GM21367 (cell line): Measurements from ENCODE around the gene SH3RF3.

ENCODE experiments used
- ATAC-seq: cut with Tn5 transposase; IDR thresholded peaks from one replicate; pipeline ENCODE4 v1.9.1; 2021; ENCODE audit not compliant: unreplicated experiment

Gene SH3RF3

GRCh38 chr2:109272461-109272860 lies 143.5 kb downstream of the SH3RF3 start:
- ATAC-seq: no peak

GRCh38 chr2:109275120-109276012 lies 146.4 kb downstream of the SH3RF3 start:
- no peak for ATAC-seq

- ATAC-seq: no peak
These were observed 148.4 kb downstream of the SH3RF3 start for GRCh38 chr2:109277406-109277805.

DNA sequence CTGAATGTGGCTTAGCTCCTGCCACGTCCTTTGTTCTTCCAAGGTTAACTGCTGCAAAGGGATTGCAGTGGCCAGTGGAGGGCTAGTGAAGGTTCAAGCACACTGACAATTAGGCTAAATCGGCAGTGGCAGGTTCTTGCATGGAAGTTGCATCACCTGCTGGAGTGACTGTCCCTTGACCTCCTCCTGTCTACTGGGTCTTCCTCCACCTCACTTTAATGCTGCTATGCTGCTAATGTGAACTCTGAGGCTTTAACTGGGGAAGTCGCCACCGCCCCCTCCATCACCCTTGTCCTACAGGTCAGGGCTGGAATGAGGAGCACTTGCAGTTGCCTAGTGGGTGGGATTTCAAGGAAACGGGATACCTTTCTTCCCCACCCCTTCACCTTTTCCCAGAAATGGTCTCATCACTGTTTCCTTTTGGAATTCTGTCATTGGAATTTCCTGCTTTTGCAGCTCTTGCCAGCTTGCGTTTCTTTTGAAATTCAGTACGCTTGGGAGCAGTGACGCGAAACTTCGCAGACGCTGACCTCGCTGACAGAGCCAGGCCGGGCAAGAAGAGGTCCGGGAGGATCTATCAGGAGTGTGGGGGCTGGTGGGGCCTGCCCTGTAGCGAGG lies 150.3 kb downstream of the SH3RF3 start:
- no peak for ATAC-seq

GRCh38 chr2:109280804-109281203 lies 151.8 kb downstream of the SH3RF3 start:
- no peak for ATAC-seq

DNA sequence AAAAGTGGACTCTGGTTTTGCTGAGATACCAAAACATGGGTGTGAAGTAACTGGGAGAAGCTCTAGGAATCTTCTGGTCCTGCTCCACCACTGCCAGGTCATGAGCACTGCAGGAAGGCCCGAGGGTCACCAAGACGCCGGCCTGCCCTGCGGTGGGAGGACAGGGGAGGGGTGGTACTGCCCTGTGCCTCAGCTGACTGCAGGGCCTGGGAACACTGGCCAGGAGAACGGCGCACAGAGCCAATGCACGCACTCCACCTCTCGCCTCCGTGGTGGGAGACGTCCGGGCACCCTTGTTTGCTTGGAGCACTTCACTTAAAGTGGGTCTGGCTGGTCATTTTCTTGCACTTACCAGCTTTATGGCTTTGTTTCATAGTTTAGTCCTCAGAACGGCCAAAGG lies 153.4 kb downstream of the SH3RF3 start:
- ATAC-seq: no peak

DNA sequence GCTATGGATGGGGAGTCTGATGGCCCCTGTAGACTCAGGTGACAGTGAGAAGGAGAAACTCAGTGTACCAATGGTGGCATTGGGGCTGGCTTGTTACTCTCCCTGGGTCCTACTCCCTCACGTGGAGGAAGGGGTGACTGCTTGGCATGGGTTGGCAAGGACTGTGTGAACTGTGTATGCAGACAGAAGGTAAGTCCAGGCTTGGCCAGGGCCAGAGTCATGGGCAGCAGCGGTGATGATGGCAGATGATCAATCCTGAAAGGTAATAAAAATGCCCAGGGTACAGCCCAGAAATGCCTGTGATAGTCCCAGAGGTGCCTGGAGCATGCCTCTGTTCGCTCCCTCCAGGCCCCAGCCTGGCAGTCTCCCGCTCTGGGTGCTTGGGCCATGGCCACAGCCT lies 153.9 kb downstream of the SH3RF3 start:
- no peak for ATAC-seq

GRCh38 chr2:109284826-109285225 lies 155.8 kb downstream of the SH3RF3 start:
- ATAC-seq: no peak

DNA sequence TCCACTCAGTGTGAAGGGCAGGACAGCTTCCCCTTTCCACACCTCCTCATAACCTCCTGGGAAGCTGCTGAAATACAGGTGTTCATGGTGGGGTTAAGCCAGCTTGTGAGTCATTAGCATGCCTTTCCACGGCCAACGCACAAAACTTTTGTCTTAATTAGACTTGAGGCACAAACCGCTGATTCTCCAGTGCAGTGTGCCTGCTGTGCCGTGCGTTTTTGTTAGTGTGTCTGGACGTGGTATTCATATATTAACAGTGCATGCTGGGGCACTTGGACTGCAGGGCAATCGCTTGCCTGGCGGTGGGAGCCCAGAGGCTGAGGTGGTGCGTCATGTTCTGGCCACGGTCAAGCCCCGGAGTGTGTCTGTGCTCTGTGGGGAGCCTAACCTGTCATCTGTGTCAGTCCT lies 156.2 kb downstream of the SH3RF3 start:
- no peak for ATAC-seq

- no peak for ATAC-seq
These were observed 158.4 kb downstream of the SH3RF3 start for GRCh38 chr2:109287413-109287812.

DNA sequence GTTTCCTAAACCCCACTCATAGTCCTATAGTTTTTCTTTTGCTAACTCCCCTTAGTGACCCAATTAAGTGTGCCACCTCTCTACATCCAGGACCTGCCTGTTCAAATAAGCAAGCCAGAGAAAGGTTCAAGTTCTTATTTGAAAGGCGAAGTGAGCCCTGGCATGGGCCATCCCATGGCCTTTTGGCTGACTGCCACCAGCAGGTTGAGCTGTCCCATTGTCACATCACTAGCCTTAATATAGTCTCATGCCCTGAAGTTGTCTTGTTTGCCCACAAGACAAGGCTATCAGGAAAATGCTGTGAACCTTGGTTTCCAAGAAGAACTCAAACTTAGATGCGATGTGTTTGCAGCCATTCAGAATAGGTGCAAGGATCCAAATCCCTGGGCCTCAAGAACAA lies 158.8 kb downstream of the SH3RF3 start:
- no peak for ATAC-seq

DNA sequence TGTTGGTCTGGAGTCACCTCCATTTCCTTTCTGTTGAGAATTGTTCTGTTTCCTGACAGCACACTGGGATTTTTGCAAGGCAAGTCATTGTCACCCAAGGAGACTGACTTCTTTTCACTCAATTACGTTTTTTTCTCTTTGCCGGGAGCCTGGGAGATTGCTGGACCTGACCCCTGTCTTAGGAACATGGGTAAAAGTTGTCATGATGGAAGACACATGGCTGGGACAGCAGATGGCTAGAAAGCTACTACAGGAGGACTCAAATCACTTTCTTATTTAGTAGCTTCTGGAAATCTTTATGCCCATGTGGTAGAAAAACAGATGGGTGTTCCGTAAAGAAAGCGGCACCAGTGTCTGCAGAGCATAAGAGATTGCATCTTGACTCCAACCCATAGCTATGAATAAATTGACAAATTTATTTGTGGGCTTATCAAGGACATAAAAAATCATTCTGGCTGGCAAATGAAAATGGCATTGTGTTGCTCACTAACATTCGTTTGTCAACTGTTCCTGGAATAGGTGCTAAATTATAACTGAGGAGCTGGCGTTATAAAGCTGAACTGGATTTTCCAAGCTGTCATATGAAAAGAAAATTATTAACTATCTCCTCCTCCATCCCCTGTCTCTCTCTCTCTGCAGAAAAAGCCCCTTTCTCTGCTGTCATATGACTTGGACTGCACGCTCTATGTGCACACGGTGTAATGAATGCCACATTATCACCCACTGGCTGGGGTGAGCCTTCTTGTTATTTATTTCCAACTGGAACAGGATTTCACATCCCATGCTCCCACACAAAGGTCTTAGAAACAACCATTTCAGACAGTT lies 159.8 kb downstream of the SH3RF3 start:
- ATAC-seq: no peak

DNA sequence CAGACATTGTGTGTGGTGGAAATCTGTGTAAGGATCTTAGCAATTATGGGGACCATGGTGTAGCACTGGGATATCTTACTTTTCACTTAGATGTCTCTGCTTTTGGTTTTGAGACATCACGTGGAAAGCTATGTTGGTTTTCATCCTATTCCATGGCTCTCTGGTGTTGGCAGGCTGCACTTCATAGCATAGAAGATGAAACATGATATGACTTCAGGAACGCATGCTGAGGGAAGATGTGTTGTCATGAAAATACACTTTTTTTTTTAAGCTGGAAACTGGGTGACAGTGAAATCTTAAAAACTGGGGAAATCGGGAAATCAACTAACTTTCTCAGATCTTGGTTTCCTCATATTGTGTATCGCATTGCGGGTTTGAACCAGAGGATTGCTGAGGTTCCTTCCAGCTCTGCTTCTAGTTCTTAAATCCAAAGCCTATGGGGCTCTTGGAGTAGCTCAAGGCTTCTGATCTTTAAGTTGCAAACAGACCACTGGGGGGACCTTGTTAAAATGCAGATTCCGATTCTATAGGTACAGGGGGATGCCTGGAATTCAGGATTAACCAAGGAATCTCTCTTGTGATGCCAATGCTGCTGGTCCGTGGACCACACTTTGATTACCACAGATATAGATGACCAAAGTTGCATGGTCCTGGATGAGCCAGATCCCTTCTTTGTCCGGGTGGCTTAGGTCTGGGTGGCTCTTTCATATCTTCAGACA lies 160.7 kb downstream of the SH3RF3 start:
- no peak for ATAC-seq

GRCh38 chr2:109290887-109291643 lies 162.1 kb downstream of the SH3RF3 start:
- ATAC-seq: no peak

GRCh38 chr2:109292386-109292785 lies 163.4 kb downstream of the SH3RF3 start:
- ATAC-seq: no peak

DNA sequence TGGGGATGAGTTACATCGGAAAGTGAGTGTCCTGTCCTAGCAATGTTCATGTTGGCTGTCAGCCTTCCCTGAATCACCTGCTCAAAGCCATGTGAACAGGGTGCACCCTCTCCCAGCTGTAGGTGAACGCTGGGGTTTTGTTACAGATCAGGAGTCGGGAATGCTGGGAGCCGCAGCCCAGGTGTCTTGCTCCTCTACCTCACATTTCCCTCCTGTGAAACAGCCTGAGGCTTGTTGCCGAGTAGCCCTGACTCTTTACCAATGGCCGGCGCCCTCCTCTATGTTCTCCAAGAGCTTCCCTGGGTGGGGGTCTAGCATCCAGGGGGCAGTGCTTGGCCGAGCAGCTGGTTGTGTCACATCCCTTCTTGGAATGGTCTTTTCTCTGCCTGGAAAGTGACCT lies 164.7 kb downstream of the SH3RF3 start:
- no peak for ATAC-seq

- ATAC-seq: no peak
These were observed 165.5 kb downstream of the SH3RF3 start for GRCh38 chr2:109294523-109294922.

DNA sequence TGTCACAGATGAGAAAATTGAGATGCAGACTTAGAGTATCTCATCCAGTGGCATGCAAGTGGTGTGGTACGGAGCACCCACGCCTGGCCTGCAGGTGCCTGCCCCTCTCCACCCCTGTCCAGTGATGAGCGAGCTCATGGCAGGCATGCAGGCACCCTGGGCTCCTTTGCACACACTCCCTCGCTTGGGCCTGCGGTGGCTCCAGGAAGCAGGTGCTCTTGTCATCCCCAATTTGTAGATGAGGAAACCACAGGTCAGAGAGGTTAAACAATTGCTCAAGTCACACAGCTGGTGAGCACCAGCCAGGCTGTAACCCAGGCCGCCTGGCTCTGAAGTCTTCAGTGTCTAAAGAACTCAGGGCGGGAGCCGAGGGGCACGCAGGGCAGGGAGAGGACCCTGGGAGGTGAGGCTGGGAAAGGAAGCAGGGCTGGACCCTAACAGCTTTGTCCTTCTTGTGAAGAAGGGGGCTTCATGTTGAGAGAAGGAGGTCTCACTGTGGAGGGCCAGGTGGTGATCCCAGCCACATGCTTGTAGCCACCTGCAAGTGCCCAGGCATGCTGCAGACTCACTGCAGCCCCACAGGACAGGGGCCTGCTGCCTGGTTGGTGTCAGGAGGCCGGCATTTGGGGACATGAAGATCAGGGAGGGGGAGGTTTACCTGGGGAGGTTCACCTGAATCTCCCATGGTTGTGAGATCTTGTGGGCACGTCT lies 166.2 kb downstream of the SH3RF3 start:
- no peak for ATAC-seq

GRCh38 chr2:109295781-109296117 lies 166.7 kb downstream of the SH3RF3 start:
- ATAC-seq: no peak
